GM12873 (cell line): ENCODE data around the gene MTIF3.

Source experiments
- CTCF ChIP-seq: IDR thresholded peaks from 2 replicates; pipeline ENCODE4 v1.5.1; 2012; ENCODE audit warnings: low read depth, mild to moderate bottlenecking, moderate library complexity, low read length, control low read depth; ENCODE audit not compliant: insufficient read depth; ENCODE audit errors: missing control alignments

Gene MTIF3

GRCh38 chr13:27424246-27425157 lies 25.9 kb downstream of the MTIF3 start, which contains the start of gene GTF3A:
TSS of gene GTF3A (plus strand) at chr13:27424619.
- no peak for TF ChIP-seq CTCF

GRCh38 chr13:27423333-27423732 lies 27.0 kb downstream of the MTIF3 start:
- TF ChIP-seq CTCF, result no peak

- no peak for TF ChIP-seq CTCF
Observed at GRCh38 chr13:27421101-27421871, 29.1 kb downstream of the MTIF3 start.

- no peak for TF ChIP-seq CTCF
Observed at GRCh38 chr13:27419328-27419727, 31.0 kb downstream of the MTIF3 start.

GRCh38 chr13:27415116-27415515 lies 35.2 kb downstream of the MTIF3 start:
- TF ChIP-seq CTCF, result no peak

GRCh38 chr13:27411341-27411740 lies 39.0 kb downstream of the MTIF3 start:
- no peak for TF ChIP-seq CTCF

GRCh38 chr13:27409013-27409412 lies 41.4 kb downstream of the MTIF3 start:
- TF ChIP-seq CTCF, result no peak
